IMR-90 (cell line): Measurements from ENCODE around the gene ROMO1.

ENCODE experiments used
- BHLHE40 ChIP-seq: fragments of 150-350 bp; IDR thresholded peaks from 2 replicates; pipeline ENCODE4 v1.6.1; 2016; ENCODE audit warnings: mild to moderate bottlenecking, low read depth, low read length
- MAZ ChIP-seq: IDR thresholded peaks from 2 replicates; pipeline ENCODE4 v1.6.1; 2012; ENCODE audit warnings: low read depth, mild to moderate bottlenecking, low read length, improper control_type of control experiment, moderate library complexity, borderline replicate concordance
- POLR2A ChIP-seq: IDR thresholded peaks from 2 replicates; pipeline ENCODE4 v1.6.1; 2012; ENCODE audit warnings: mild to moderate bottlenecking, low read depth, low read length
- RAD21 ChIP-seq: IDR thresholded peaks from 2 replicates; pipeline ENCODE4 v1.6.1; 2012; ENCODE audit warnings: low read length, improper control_type of control experiment
- TF ChIP-seq, protein P1 (sequence below): conservative IDR thresholded peaks from 2 replicates; pipeline ENCODE4 v1.5.1; 2012; ENCODE audit warnings: mild to moderate bottlenecking, low read depth, low read length, improper control_type of control experiment

DNA sequence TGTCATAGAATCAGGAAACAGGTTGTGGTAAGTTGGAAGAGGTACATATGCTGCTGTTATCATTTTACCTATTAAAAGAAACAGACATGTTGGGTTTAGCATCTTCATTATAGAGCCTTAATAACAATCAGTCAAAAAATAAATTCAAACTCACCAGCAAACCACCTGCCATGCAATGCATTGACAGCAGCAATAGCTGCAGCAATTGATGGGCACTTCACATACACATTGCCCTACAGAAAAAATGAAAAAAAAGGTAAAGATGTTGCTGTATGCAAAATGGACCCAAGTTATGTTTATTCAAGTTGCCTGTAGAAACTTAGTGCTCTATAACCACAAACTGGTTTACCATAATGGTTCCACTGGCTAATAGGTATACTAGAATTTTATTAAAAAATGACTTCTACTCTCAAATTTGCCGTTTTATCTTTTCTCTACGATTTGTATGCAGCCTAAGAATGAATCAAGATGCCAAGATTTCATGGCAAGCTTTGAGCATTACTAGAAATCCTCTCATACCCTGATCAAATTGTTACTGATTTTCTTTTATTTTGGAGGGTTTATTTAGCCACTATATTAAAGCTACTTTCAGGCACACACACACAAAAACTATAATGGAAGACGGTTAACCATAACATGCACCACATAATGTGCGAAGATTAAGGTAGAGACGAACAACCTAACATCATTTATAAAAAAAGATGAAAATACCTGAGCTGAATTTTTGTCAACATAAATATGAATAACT is 5.5 kb downstream of the ROMO1 start:
- TF ChIP-seq, protein P1, sequence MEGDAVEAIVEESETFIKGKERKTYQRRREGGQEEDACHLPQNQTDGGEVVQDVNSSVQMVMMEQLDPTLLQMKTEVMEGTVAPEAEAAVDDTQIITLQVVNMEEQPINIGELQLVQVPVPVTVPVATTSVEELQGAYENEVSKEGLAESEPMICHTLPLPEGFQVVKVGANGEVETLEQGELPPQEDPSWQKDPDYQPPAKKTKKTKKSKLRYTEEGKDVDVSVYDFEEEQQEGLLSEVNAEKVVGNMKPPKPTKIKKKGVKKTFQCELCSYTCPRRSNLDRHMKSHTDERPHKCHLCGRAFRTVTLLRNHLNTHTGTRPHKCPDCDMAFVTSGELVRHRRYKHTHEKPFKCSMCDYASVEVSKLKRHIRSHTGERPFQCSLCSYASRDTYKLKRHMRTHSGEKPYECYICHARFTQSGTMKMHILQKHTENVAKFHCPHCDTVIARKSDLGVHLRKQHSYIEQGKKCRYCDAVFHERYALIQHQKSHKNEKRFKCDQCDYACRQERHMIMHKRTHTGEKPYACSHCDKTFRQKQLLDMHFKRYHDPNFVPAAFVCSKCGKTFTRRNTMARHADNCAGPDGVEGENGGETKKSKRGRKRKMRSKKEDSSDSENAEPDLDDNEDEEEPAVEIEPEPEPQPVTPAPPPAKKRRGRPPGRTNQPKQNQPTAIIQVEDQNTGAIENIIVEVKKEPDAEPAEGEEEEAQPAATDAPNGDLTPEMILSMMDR: no peak
- TF ChIP-seq MAZ: no peak
- no peak for TF ChIP-seq RAD21
- TF ChIP-seq POLR2A: no peak
- no peak for TF ChIP-seq BHLHE40
